GM12873 (cell line): ENCODE measurements around the gene ULK1.

ENCODE experiments used
- CTCF ChIP-seq: IDR thresholded peaks from 2 replicates; pipeline ENCODE4 v1.5.1; 2012; ENCODE audit warnings: low read depth, mild to moderate bottlenecking, moderate library complexity, low read length, control low read depth; ENCODE audit not compliant: insufficient read depth; ENCODE audit errors: missing control alignments

ULK1 gene

DNA sequence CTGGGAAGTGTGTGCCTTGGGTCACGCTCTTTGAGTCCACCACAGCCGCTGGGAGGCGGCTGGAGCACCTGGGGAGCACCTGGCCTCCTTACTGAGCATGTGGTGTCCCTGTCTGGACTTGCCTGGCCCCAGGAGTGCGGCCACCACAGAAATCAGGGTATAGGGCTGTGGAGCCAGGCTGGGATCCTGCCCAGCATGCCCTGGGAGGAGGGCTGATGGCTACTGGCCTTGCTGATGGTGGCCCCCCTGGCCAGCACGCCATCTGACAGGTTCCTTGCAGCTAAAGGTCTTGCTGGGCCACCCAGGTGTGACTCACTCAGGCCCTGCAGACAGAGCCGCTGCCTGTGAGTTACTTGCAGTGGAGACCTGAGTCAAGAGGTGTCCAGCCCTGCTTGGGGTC lies 6.0 kb downstream of the ULK1 start:
- no peak for TF ChIP-seq CTCF

GRCh38 chr12:131901431-131902331 lies 7.3 kb downstream of the ULK1 start:
- TF ChIP-seq CTCF: no peak

- TF ChIP-seq CTCF: no peak
Measured at GRCh38 chr12:131902332-131903241, 8.2 kb downstream of the ULK1 start.

DNA sequence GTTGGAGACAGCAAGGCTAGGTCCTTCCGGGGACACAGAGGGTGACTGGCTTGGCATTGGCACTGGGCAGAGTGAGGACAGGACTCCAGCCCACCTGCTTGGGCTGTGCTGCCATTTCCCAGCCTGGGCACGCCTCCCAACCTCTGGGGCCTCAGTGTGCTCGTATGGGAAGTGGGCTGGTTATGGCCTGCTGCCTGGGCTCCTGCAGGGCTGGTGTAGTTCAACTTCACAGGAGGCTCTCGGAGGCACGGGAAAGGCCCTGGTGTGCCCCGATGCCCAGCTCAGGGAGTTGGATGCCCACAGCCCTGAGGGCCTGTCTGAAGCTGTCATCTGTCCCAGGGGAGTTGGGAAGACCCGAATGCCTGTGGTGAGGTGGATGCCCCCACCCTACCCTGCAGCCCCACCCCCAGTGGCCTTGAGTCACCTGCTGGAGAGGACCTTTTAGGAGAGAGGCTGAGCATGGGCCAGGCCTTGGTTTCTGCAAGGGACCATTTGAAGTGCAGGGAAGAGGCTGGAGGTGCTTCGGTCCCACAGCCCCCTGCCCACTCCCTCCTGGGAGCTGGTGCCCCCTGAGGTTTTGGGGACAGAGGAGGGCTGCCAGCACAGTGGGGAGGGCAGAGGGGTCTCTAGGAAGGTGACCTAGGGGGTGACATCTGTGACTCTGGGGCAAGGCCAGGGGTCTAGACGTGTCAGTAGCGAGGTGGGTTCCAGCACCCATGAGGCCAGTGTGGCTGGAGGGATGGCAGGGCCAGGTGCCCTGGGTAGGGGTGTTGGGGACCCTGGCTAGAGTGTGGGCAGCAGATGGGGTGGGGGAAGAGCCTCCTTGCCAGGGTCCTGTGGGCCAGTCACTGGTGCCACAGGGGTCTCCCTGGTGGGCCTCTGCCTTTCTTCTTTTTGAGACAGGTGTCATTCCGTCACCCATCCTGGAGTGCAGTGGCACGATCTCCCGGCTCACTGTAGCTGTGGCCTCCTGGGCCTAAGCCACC lies 9.1 kb downstream of the ULK1 start:
- TF ChIP-seq CTCF: no peak

DNA sequence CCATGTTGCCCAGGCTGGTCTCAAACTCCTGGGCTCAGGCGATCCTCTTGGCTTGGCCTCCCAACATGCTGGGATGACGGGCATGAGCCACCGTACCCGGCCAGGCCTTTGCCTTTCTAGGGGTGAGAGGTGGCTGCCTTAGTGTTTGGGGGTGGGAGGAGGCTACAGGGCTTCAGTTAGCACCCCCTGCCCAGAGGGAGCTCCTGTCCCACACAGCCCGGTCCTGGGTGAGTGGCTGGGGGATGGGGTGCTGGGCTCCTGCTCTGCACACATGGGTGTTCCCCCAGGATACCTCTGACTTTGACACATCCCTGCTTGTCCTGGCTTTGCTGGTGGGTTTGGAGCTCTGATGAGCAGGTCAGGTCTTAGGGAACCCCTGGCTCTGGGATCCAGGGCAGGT lies 9.9 kb downstream of the ULK1 start:
- TF ChIP-seq CTCF: no peak

GRCh38 chr12:131905081-131905629 lies 10.7 kb downstream of the ULK1 start:
- no peak for TF ChIP-seq CTCF
